Cerebellar nuclear complex (tissue), 1 donor: ENCODE data around the gene APC2.

Experiments used
- DNase-seq, 2 experiments: peaks; one replicate each; lab custom pipeline; 2025; lab: John Stamatoyannopoulos, UW

The APC2 gene

GRCh38 chr19:1446713-1447481 is 3.0 kb upstream of the APC2 start:
- DNase-seq: no peak

- DNase-seq: no peak
Measured at GRCh38 chr19:1447504-1447903, 2.4 kb upstream of the APC2 start.

- no peak for DNase-seq
Measured at GRCh38 chr19:1447944-1448343, 2.0 kb upstream of the APC2 start.

GRCh38 chr19:1450735-1451731 is 1.1 kb downstream of the APC2 start:
- DNase-seq: no peak

- DNase-seq: no peak
Measured at GRCh38 chr19:1451916-1452801, 2.2 kb downstream of the APC2 start.

- no peak for DNase-seq
Measured at GRCh38 chr19:1452802-1453524, 3.0 kb downstream of the APC2 start.

- DNase-seq: no peak
Measured at GRCh38 chr19:1453525-1454364, 3.8 kb downstream of the APC2 start.

GRCh38 chr19:1455002-1455335 is 5.0 kb downstream of the APC2 start:
- DNase-seq: no peak

GRCh38 chr19:1455336-1456120 is 5.6 kb downstream of the APC2 start:
- DNase-seq: no peak

- DNase-seq: no peak
Measured at GRCh38 chr19:1456121-1456900, 6.4 kb downstream of the APC2 start.

GRCh38 chr19:1457031-1457739 is 7.3 kb downstream of the APC2 start:
- DNase-seq: no peak

- no peak for DNase-seq
Measured at GRCh38 chr19:1457892-1458291, 8.0 kb downstream of the APC2 start.

GRCh38 chr19:1459479-1459878 is 9.6 kb downstream of the APC2 start:
- no peak for DNase-seq

GRCh38 chr19:1460033-1460995 is 10.4 kb downstream of the APC2 start:
- DNase-seq: no peak

- no peak for DNase-seq
Measured at GRCh38 chr19:1461862-1462261, 11.9 kb downstream of the APC2 start.

- DNase-seq: peak in 1 of 2 experiments; percentile 55
Measured at GRCh38 chr19:1465191-1466016, 15.5 kb downstream of the APC2 start.
